Thyroid gland (tissue), 4 donors: ENCODE measurements around the gene PCBP3.

Source experiments
- POLR2A ChIP-seq, 2 donors: fragments of 450-650 bp; IDR thresholded peaks; one replicate each; pipeline ENCODE4 v1.6.1; 2017; ENCODE audit warnings: antibody characterized with exemption in 2 of 2, mild to moderate bottlenecking in 2 of 2, moderate library complexity in 1 of 2
- TF ChIP-seq, protein P1 (sequence below), 6 experiments: fragments of 200-600 bp in 3 of 6; fragments of 450-650 bp in 3 of 6; sonication (generic) in 3 of 6; IDR thresholded peaks; one replicate each; pipeline ENCODE4 v1.5.1; 2016 to 2019; ENCODE audit warnings: antibody characterized with exemption in 6 of 6, mild to moderate bottlenecking in 2 of 6, inconsistent platforms in 1 of 6, moderate library complexity in 1 of 6

DNA sequence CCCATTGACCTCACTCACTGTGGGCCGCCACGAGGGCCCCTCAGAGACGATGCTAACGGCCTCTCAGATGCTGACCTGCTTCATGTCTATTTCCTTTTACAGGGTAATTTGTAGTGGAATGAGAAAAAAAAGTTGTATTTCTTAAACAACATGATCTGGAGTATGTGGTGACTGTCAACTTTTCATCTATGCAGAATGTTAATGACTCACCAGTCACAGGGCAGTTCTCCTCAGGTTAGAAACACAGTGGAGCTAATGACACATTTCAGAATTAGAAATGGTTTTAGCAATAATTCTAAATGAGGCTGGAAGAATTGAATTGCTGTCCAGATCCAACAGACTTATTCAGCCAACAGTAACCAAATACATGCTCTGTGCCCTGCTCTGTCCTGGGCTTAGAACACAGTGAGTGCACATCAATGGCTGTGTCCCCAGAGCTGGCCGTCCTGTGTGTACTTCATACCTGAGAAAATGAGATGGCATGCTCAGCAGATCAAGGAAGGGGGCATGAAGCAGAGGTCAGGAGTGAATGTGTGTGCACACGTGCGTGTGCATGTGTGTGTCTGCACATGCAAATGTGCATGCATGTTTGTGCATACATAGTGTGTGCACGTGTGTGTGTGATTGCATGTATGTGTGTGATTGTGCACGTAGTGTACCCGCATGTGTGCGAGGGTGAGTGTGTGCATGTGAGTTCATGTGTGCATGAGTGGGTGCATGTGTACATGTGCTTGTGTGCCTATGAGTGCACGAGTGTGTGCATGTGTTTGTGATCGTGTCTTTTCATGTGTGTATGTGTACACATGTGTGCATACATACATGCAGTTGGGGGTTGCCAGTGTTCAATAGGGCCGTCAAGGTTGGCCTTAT, 145.3 kb downstream of the PCBP3 start:
- TF ChIP-seq, protein P1, sequence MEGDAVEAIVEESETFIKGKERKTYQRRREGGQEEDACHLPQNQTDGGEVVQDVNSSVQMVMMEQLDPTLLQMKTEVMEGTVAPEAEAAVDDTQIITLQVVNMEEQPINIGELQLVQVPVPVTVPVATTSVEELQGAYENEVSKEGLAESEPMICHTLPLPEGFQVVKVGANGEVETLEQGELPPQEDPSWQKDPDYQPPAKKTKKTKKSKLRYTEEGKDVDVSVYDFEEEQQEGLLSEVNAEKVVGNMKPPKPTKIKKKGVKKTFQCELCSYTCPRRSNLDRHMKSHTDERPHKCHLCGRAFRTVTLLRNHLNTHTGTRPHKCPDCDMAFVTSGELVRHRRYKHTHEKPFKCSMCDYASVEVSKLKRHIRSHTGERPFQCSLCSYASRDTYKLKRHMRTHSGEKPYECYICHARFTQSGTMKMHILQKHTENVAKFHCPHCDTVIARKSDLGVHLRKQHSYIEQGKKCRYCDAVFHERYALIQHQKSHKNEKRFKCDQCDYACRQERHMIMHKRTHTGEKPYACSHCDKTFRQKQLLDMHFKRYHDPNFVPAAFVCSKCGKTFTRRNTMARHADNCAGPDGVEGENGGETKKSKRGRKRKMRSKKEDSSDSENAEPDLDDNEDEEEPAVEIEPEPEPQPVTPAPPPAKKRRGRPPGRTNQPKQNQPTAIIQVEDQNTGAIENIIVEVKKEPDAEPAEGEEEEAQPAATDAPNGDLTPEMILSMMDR (IDR thresholded peaks at IDR 0.05) = no peak
- TF ChIP-seq POLR2A (IDR thresholded peaks at IDR 0.05) = no peak
